K562 (cell line): ENCODE results near the gene F12. TPM values are rescaled to one million over a fixed set of nuclear protein-coding genes. Genes with fewer than 3 reads are reported as not detected.

Experiments
- CBFA2T3 ChIP-seq: fragments of 450-650 bp; IDR thresholded peaks from 2 replicates; pipeline ENCODE4 v1.6.1; 2017
- CCAR2 ChIP-seq: fragments of 200-400 bp; formaldehyde crosslinking; IDR thresholded peaks from 2 replicates; pipeline ENCODE4 v1.6.1; 2017; ENCODE audit warnings: mild to moderate bottlenecking, low read depth, low read length
- CEBPG ChIP-seq, 3 experiments: fragments of 200-800 bp in 1 of 3; sonication (Bioruptor generic) in 1 of 3; sonication (generic) in 1 of 3; formaldehyde crosslinking in 1 of 3; IDR thresholded peaks in 2 of 3; conservative IDR thresholded peaks in 1 of 3; 2 replicates each; pipeline versions ENCODE4 v1.6.1 to v1.8.0; 2016 to 2022; ENCODE audit warnings: missing compliant biosample characterization in 2 of 3, missing genetic modification characterization in 2 of 3, mild to moderate bottlenecking in 1 of 3, missing genetic modification reagents in 1 of 3
- ELF4 ChIP-seq: fragments of 450-650 bp; formaldehyde crosslinking; IDR thresholded peaks from 2 replicates; pipeline ENCODE4 v1.4.0; 2022; ENCODE audit warnings: missing genetic modification characterization
- NCOA4 ChIP-seq: fragments of 450-650 bp; IDR thresholded peaks from 2 replicates; pipeline ENCODE4 v1.6.1; 2018; ENCODE audit warnings: mild to moderate bottlenecking; ENCODE audit not compliant: partially characterized antibody
- POLR2AphosphoS2 ChIP-seq: IDR thresholded peaks from 2 replicates; pipeline ENCODE4 v1.6.1; 2012; ENCODE audit warnings: low read length, improper control_type of control experiment
- RUNX1 ChIP-seq: sonication (generic); IDR thresholded peaks from 2 replicates; pipeline ENCODE4 v1.6.1; 2016; ENCODE audit warnings: antibody characterized with exemption, low read depth
- SLC30A9 ChIP-seq: fragments of 250-450 bp; sonication (Bioruptor Pico); IDR thresholded peaks from 2 replicates; pipeline ENCODE4 v1.8.0; 2022; ENCODE audit warnings: mild to moderate bottlenecking, moderate library complexity
- SP1 ChIP-seq: sonication (generic); formaldehyde crosslinking; IDR thresholded peaks from 2 replicates; pipeline ENCODE4 v1.8.1; 2022; ENCODE audit warnings: mild to moderate bottlenecking, missing genetic modification reagents
- VEZF1 ChIP-seq: fragments of 200-800 bp; sonication (Bioruptor generic); IDR thresholded peaks from 2 replicates; pipeline ENCODE4 v1.6.1; 2017; ENCODE audit warnings: missing genetic modification characterization, missing compliant biosample characterization
- WHSC1 ChIP-seq: IDR thresholded peaks from one replicate; pipeline ENCODE4 v1.6.1; 2012; ENCODE audit warnings: low read length, control low read depth, inconsistent platforms
- ZBTB8A ChIP-seq: fragments of 450-650 bp; IDR thresholded peaks from 2 replicates; pipeline ENCODE4 v1.6.1; 2018; ENCODE audit warnings: mild to moderate bottlenecking, moderate library complexity; ENCODE audit not compliant: partially characterized antibody
- ZNF174 ChIP-seq: fragments of 250-450 bp; sonication (Bioruptor Pico); IDR thresholded peaks from 2 replicates; pipeline ENCODE4 v1.4.0; 2020; ENCODE audit warnings: mild to moderate bottlenecking
- ZNF324 ChIP-seq: fragments of 250-450 bp; sonication (Bioruptor Pico); IDR thresholded peaks from 2 replicates; pipeline ENCODE4 v1.4.0; 2020; ENCODE audit warnings: mild to moderate bottlenecking
- ZNF354B ChIP-seq: fragments of 250-450 bp; sonication (Bioruptor Pico); IDR thresholded peaks from 2 replicates; pipeline ENCODE4 v1.4.0; 2020
- ZNF384 ChIP-seq: IDR thresholded peaks from 2 replicates; pipeline ENCODE4 v1.6.1; 2012; ENCODE audit warnings: low read depth, low read length, improper control_type of control experiment
- polyA plus RNA-seq, 8 experiments: library from polyadenylated mRNA; depleted of rRNA in 4 of 8; stranded (reverse) in 5 of 8; unstranded in 3 of 8; fragments of >200 nt; fragmentation: Nextera tagmentation in 2 of 8; fragmentation: Illumina TruSeq in 1 of 8; extraction: Ambion mirVana in 2 of 8; extraction: Trizol in 1 of 8; gene quantifications; 2 replicates each; pipeline versions ENCODE4 v1.2.1 to v1.2.3, GENCODE V29; 2011 to 2014; ENCODE audit warnings: inconsistent platforms in 1 of 8, missing spikeins in 1 of 8
- total RNA-seq, 7 experiments: library from RNA; depleted of rRNA in 6 of 7; stranded (reverse); fragments of >200 nt in 6 of 7; fragmentation: Illumina TruSeq in 2 of 7; extraction: Trizol in 2 of 7; gene quantifications; 2 replicates each; pipeline versions ENCODE4 v1.2.1 to v1.2.3, GENCODE V29; 2011 to 2021; ENCODE audit warnings: low replicate concordance in 1 of 7
- TF ChIP-seq, protein P1 (sequence below): fragments of 450-650 bp; IDR thresholded peaks from 2 replicates; pipeline ENCODE4 v1.6.1; 2016; ENCODE audit warnings: mild to moderate bottlenecking, moderate library complexity

F12 gene
- total and polyA plus RNA-seq, 9 of the 15 experiments (the other 6 are each of a cell fraction or from before 2014, with no cell fraction given), result 0.59 to 18.3 (median 3.6) TPM

DNA sequence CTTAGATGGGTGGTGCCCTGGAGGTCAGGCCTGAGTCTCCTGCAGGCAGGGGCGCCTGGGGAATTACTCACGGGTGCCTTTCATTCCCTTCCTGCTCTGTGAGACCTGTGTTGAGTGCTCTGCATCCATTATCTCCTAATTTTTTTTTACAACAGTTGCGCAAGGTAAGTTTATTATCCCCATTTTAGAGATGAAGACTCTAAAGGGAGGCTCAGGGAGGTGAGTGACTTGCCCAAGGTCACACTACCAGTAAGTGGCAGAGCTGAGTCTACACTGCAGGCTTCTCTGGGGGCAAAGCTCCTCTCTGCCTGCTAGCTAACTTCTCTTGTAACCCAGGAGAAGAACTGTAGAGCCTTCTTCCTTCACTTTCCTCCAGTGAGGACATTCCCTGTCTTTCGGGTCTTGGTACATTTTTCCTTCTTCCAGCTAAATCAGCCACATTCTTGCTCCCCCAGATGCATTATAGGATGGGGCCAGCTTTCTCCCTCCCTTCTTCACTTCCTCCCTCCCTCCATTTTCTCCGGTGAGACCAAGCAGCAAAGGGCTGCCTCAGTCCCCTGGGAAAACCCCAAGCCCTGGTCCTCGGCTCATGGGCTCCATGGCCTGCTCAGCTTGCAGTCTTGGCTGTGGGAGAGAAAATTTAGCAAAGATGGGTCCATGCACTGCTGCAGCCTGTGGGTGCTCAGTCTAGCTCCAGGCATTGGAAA, 39.0 kb upstream of the F12 start (continued):
- no peak for TF ChIP-seq ELF4 (CRISPR knock-in tag)
- no peak for TF ChIP-seq WHSC1
- TF ChIP-seq VEZF1 (CRISPR knock-in tag), result no peak
- no peak for TF ChIP-seq NCOA4
- no peak for TF ChIP-seq CBFA2T3
- no peak for TF ChIP-seq ZNF384
- no peak for TF ChIP-seq ZNF174 (CRISPR knock-in tag)
- no peak for TF ChIP-seq SP1
- peak; percentile 73 for TF ChIP-seq CEBPG (CRISPR knock-in tag; IDR thresholded peaks at IDR 0.05)
- TF ChIP-seq CEBPG (tag; conservative IDR thresholded peaks at IDR 0.05 in 1 of 2, IDR thresholded peaks at IDR 0.05 in 1 of 2), result peak; percentile 58 to 62
- TF ChIP-seq ZNF354B, result no peak
- TF ChIP-seq POLR2AphosphoS2, result no peak
- TF ChIP-seq ZBTB8A, result no peak
- no peak for TF ChIP-seq CCAR2
- TF ChIP-seq, protein P1, sequence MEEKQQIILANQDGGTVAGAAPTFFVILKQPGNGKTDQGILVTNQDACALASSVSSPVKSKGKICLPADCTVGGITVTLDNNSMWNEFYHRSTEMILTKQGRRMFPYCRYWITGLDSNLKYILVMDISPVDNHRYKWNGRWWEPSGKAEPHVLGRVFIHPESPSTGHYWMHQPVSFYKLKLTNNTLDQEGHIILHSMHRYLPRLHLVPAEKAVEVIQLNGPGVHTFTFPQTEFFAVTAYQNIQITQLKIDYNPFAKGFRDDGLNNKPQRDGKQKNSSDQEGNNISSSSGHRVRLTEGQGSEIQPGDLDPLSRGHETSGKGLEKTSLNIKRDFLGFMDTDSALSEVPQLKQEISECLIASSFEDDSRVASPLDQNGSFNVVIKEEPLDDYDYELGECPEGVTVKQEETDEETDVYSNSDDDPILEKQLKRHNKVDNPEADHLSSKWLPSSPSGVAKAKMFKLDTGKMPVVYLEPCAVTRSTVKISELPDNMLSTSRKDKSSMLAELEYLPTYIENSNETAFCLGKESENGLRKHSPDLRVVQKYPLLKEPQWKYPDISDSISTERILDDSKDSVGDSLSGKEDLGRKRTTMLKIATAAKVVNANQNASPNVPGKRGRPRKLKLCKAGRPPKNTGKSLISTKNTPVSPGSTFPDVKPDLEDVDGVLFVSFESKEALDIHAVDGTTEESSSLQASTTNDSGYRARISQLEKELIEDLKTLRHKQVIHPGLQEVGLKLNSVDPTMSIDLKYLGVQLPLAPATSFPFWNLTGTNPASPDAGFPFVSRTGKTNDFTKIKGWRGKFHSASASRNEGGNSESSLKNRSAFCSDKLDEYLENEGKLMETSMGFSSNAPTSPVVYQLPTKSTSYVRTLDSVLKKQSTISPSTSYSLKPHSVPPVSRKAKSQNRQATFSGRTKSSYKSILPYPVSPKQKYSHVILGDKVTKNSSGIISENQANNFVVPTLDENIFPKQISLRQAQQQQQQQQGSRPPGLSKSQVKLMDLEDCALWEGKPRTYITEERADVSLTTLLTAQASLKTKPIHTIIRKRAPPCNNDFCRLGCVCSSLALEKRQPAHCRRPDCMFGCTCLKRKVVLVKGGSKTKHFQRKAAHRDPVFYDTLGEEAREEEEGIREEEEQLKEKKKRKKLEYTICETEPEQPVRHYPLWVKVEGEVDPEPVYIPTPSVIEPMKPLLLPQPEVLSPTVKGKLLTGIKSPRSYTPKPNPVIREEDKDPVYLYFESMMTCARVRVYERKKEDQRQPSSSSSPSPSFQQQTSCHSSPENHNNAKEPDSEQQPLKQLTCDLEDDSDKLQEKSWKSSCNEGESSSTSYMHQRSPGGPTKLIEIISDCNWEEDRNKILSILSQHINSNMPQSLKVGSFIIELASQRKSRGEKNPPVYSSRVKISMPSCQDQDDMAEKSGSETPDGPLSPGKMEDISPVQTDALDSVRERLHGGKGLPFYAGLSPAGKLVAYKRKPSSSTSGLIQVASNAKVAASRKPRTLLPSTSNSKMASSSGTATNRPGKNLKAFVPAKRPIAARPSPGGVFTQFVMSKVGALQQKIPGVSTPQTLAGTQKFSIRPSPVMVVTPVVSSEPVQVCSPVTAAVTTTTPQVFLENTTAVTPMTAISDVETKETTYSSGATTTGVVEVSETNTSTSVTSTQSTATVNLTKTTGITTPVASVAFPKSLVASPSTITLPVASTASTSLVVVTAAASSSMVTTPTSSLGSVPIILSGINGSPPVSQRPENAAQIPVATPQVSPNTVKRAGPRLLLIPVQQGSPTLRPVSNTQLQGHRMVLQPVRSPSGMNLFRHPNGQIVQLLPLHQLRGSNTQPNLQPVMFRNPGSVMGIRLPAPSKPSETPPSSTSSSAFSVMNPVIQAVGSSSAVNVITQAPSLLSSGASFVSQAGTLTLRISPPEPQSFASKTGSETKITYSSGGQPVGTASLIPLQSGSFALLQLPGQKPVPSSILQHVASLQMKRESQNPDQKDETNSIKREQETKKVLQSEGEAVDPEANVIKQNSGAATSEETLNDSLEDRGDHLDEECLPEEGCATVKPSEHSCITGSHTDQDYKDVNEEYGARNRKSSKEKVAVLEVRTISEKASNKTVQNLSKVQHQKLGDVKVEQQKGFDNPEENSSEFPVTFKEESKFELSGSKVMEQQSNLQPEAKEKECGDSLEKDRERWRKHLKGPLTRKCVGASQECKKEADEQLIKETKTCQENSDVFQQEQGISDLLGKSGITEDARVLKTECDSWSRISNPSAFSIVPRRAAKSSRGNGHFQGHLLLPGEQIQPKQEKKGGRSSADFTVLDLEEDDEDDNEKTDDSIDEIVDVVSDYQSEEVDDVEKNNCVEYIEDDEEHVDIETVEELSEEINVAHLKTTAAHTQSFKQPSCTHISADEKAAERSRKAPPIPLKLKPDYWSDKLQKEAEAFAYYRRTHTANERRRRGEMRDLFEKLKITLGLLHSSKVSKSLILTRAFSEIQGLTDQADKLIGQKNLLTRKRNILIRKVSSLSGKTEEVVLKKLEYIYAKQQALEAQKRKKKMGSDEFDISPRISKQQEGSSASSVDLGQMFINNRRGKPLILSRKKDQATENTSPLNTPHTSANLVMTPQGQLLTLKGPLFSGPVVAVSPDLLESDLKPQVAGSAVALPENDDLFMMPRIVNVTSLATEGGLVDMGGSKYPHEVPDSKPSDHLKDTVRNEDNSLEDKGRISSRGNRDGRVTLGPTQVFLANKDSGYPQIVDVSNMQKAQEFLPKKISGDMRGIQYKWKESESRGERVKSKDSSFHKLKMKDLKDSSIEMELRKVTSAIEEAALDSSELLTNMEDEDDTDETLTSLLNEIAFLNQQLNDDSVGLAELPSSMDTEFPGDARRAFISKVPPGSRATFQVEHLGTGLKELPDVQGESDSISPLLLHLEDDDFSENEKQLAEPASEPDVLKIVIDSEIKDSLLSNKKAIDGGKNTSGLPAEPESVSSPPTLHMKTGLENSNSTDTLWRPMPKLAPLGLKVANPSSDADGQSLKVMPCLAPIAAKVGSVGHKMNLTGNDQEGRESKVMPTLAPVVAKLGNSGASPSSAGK, result no peak
- TF ChIP-seq SLC30A9 (CRISPR knock-in tag), result no peak
- TF ChIP-seq RUNX1, result no peak
- no peak for TF ChIP-seq ZNF324 (CRISPR knock-in tag)
